Measurements from ENCODE around the gene TTR. TPM values are rescaled to one million over a fixed set of nuclear protein-coding genes. Genes with fewer than 3 reads are reported as not detected.

The TTR gene
- total and polyA plus RNA-seq, 2 of the 13 experiments (the other 11 are each of a cell fraction or from before 2014, with no cell fraction given), result 91.3 to 496 TPM

DNA sequence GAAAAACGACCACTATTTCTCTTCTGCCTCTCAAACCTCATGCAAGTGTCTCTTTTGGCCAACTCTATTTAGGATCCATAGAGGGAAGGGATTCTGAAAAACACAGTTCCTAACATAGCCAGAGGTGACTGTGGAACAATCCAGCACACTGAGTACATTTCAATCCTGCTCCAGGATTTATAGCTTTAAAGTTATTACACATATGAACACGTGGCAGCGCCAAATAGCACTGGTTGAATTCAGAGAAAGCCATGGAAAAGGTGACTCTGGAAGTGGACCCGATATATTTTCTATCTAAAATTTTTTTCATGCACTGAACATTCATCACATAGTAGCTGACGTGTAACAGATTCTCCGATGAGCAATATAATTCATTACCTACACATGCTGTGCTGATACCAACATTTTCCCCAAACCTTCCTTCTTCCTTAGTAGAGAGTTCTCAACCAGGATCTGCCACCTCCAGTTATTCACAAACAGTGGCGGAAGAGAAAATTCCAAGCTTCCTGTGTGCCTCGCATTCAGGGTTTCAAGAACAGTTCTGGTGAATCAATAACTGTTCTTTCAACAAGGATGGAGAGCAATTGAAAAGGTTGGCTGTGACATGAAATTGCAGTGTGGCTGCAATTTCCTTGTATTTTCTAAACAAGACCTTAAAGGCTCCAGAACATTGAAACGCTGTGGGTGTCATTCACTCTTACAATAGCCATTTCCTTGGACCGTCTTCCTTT, 25.7 kb upstream of the TTR start (continued):
- TF ChIP-seq, protein P1, sequence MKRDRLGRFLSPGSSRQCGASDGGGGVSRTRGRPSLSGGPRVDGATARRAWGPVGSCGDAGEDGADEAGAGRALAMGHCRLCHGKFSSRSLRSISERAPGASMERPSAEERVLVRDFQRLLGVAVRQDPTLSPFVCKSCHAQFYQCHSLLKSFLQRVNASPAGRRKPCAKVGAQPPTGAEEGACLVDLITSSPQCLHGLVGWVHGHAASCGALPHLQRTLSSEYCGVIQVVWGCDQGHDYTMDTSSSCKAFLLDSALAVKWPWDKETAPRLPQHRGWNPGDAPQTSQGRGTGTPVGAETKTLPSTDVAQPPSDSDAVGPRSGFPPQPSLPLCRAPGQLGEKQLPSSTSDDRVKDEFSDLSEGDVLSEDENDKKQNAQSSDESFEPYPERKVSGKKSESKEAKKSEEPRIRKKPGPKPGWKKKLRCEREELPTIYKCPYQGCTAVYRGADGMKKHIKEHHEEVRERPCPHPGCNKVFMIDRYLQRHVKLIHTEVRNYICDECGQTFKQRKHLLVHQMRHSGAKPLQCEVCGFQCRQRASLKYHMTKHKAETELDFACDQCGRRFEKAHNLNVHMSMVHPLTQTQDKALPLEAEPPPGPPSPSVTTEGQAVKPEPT (CRISPR knock-in tag; IDR thresholded peaks at IDR 0.05; ENCODE audit: low read depth), result no peak
- TF ChIP-seq ZNF816 (CRISPR knock-in tag; IDR thresholded peaks at IDR 0.05; ENCODE audit: borderline replicate concordance) (no peak), ZNF280D (CRISPR knock-in tag; IDR thresholded peaks at IDR 0.05) (no peak), ZNF615 (CRISPR knock-in tag; IDR thresholded peaks at IDR 0.05; ENCODE audit: borderline replicate concordance) (no peak), ZNF891 (CRISPR knock-in tag; IDR thresholded peaks at IDR 0.05) (no peak), ZNF296 (CRISPR knock-in tag; conservative IDR thresholded peaks at IDR 0.05) (no peak), ZNF263 (CRISPR knock-in tag; IDR thresholded peaks at IDR 0.05) (no peak), ZNF530 (CRISPR knock-in tag; IDR thresholded peaks at IDR 0.05; ENCODE audit: low read depth) (no peak), KAT8 (CRISPR knock-in tag; IDR thresholded peaks at IDR 0.05) (no peak), MAZ (IDR thresholded peaks at IDR 0.05; ENCODE audit: borderline replicate concordance, low read depth, low read length) (no peak), MAZ (CRISPR knock-in tag; IDR thresholded peaks at IDR 0.05; ENCODE audit: low read depth) (no peak), ZNF543 (CRISPR knock-in tag; IDR thresholded peaks at IDR 0.05) (no peak), ZNF326 (CRISPR knock-in tag; IDR thresholded peaks at IDR 0.05; ENCODE audit: borderline replicate concordance) (no peak), CBFB (CRISPR knock-in tag; IDR thresholded peaks at IDR 0.05) (no peak), ZNF772 (CRISPR knock-in tag; IDR thresholded peaks at IDR 0.05) (no peak), TEAD3 (CRISPR knock-in tag; optimal IDR thresholded peaks at IDR 0.05; ENCODE audit: borderline replicate concordance) (peak; percentile 56), NFE2L2 (IDR thresholded peaks at IDR 0.05; ENCODE audit: low read length) (no peak), REXO4 (CRISPR knock-in tag; IDR thresholded peaks at IDR 0.05; ENCODE audit: borderline replicate concordance) (no peak), SOX13 (IDR thresholded peaks at IDR 0.05) (no peak), SOX13 (CRISPR knock-in tag; conservative IDR thresholded peaks at IDR 0.05 in 1 of 2, IDR thresholded peaks at IDR 0.05 in 1 of 2) (no peak; a peak in 1 of 4 replicates), KLF12 (CRISPR knock-in tag; IDR thresholded peaks at IDR 0.05; ENCODE audit: borderline replicate concordance) (no peak), ZNF510 (CRISPR knock-in tag; IDR thresholded peaks at IDR 0.05; ENCODE audit: low read depth) (no peak), JDP2 (CRISPR knock-in tag; IDR thresholded peaks at IDR 0.05; ENCODE audit: borderline replicate concordance) (no peak), ELF1 (CRISPR knock-in tag; IDR thresholded peaks at IDR 0.05) (no peak; the same call in 1 of the 2 replicates)
- TF ChIP-seq, protein P2, sequence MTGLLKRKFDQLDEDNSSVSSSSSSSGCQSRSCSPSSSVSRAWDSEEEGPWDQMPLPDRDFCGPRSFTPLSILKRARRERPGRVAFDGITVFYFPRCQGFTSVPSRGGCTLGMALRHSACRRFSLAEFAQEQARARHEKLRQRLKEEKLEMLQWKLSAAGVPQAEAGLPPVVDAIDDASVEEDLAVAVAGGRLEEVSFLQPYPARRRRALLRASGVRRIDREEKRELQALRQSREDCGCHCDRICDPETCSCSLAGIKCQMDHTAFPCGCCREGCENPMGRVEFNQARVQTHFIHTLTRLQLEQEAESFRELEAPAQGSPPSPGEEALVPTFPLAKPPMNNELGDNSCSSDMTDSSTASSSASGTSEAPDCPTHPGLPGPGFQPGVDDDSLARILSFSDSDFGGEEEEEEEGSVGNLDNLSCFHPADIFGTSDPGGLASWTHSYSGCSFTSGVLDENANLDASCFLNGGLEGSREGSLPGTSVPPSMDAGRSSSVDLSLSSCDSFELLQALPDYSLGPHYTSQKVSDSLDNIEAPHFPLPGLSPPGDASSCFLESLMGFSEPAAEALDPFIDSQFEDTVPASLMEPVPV (CRISPR knock-in tag; IDR thresholded peaks at IDR 0.05), result no peak

All from HepG2 (cell line).